ENCODE results near the gene DHX30. TPM values are rescaled to one million over a fixed set of nuclear protein-coding genes. Genes with fewer than 3 reads are reported as not detected.
A peak's percentile ranks its signal among the peaks of the same experiment; 100 is the strongest.

Gene DHX30
- total RNA-seq, 1 donor from 2014 or later = 48.3 TPM

- no peak for DNase-seq (ENCODE audit: low spot score)
- intact Hi-C loops (cut with DNase I) = no loop called here
Measured at GRCh38 chr3:47849699-47850563, 47.0 kb downstream of the DHX30 start.

GRCh38 chr3:47850564-47851410 lies 47.8 kb downstream of the DHX30 start:
- no peak for DNase-seq (ENCODE audit: low spot score)
- intact Hi-C loops (cut with DNase I) = no loop called here

- intact Hi-C loops (cut with DNase I) = no loop called here
Measured at GRCh38 chr3:47851888-47852603, 49.1 kb downstream of the DHX30 start.

GRCh38 chr3:47852604-47853602 lies 50.0 kb downstream of the DHX30 start:
- intact Hi-C loops (cut with DNase I) = no loop called here

More at GRCh38 chr3:47851888-47852603, 49.1 kb downstream of the DHX30 start:
- DNase-seq (ENCODE audit: low spot score) = no peak

GRCh38 chr3:47854267-47854666 lies 51.3 kb downstream of the DHX30 start:
- intact Hi-C loops (cut with DNase I) = no loop called here
- DNase-seq (ENCODE audit: low spot score) = no peak

More at GRCh38 chr3:47852604-47853602, 50.0 kb downstream of the DHX30 start:
- DNase-seq (ENCODE audit: low spot score) = no peak

- no peak for DNase-seq (ENCODE audit: low spot score)
- intact Hi-C loops (cut with DNase I) = no loop called here
Measured at GRCh38 chr3:47854720-47855455, 52.0 kb downstream of the DHX30 start.

GRCh38 chr3:47855461-47856383 lies 52.8 kb downstream of the DHX30 start:
- no peak for DNase-seq (ENCODE audit: low spot score)
- intact Hi-C loops (cut with DNase I) = no loop called here

- intact Hi-C loops (cut with DNase I) = no loop called here
- no peak for DNase-seq (ENCODE audit: low spot score)
Measured at GRCh38 chr3:47856669-47857068, 53.7 kb downstream of the DHX30 start.

GRCh38 chr3:47857151-47857550 lies 54.2 kb downstream of the DHX30 start:
- intact Hi-C loops (cut with DNase I) = no loop called here
- no peak for DNase-seq (ENCODE audit: low spot score)

GRCh38 chr3:47859956-47860605 lies 57.1 kb downstream of the DHX30 start:
- intact Hi-C loops (cut with DNase I) = no loop called here

GRCh38 chr3:47863391-47864128 lies 60.6 kb downstream of the DHX30 start:
- DNase-seq (ENCODE audit: low spot score) = no peak
- intact Hi-C loops (cut with DNase I) = no loop called here

More at GRCh38 chr3:47859956-47860605, 57.1 kb downstream of the DHX30 start:
- DNase-seq (ENCODE audit: low spot score) = peak; percentile 38

- no peak for DNase-seq (ENCODE audit: low spot score)
- intact Hi-C loops (cut with DNase I) = no loop called here
Measured at GRCh38 chr3:47865192-47865591, 62.3 kb downstream of the DHX30 start.

- intact Hi-C loops (cut with DNase I) = no loop called here
- no peak for DNase-seq (ENCODE audit: low spot score)
Measured at GRCh38 chr3:47867451-47868044, 64.6 kb downstream of the DHX30 start.

- intact Hi-C loops (cut with DNase I) = no loop called here
- DNase-seq (ENCODE audit: low spot score) = no peak
Measured at GRCh38 chr3:47868306-47868705, 65.4 kb downstream of the DHX30 start.

GRCh38 chr3:47870156-47870555 lies 67.2 kb downstream of the DHX30 start:
- DNase-seq (ENCODE audit: low spot score) = no peak
- intact Hi-C loops (cut with DNase I) = no loop called here
